Right lobe of liver (tissue), 4 donors: ENCODE results near the gene STXBP3.

ENCODE experiments used
- CTCF ChIP-seq, 4 donors: fragments of 200-600 bp in 3 of 4; fragments of 450-650 bp in 1 of 4; IDR thresholded peaks; one replicate each; pipeline versions ENCODE4 v1.5.1 to v1.8.0; 2016 to 2022; ENCODE audit warnings: antibody characterized with exemption in 4 of 4, mild to moderate bottlenecking in 2 of 4
- POLR2A ChIP-seq: fragments of 450-650 bp; IDR thresholded peaks from one replicate; pipeline ENCODE4 v1.6.1; 2017; ENCODE audit warnings: antibody characterized with exemption, mild to moderate bottlenecking
- donor health status: DM: no; HTN: no; CAD: no.
- donor health status: DM: no; HTN: no; CAD: no.
- donor health status: DM: no; HTN: yes; CAD: no.

DNA sequence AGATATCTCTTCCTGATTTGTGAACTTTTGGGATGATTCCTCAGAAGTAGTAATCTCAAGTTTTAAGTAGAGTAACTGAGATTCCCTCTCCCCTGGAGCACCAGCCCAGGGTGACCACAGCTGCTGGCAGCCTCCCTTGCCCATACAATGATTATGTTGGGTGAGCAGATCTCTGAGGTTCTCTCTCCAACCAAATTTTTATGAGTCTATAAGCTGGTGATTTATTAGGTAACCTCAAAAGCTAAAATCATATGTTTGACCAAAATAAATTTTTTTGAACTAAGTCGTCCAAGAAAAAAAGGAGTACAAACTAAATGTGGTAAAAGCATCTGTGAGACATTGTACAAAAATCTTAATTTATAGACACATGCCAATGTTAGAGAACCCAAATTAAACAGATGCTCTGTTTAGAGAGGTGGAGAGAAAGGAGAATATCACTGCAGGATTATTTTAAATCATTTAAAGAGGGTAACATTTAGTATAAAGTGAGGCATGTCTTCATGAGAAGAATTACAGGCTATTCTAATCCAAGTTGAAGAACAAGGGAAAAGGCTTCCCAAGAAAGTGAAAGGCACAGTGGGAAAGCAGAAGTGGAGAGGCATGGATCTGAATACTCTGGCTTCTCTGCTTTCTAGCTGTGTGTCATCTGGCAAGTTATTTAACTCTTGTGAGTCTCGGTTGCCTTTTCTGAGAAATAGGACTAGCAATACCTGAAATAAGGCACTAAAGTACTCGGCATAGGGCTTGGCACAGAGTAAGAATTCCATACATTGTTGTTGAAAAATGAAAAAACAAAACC, 107.9 kb downstream of the STXBP3 start:
- TF ChIP-seq CTCF (IDR thresholded peaks at IDR 0.05) (no peak), POLR2A (no peak)
